Calu3 (cell line): Measurements from ENCODE around the gene VPS4B. TPM values are rescaled to one million over a fixed set of nuclear protein-coding genes. Genes with fewer than 3 reads are reported as not detected.

Source experiments
- BruUV-seq: library from RNA; stranded (reverse); fragments of 400-500 nt; replicated peaks from 2 replicates; lab custom pipeline; 2021; lab: Mats Ljungman, UMichigan
- CTCF ChIA-PET: fragments of 300-600 bp; sonication (Branson Sonifier 250); formaldehyde crosslinking; loops from one replicate; lab custom pipeline; 2022; ENCODE audit warnings: antibody characterized with exemption; lab: Charles Lee
- DNase-seq: peaks from one replicate; pipeline ENCODE4 v3.0.0; 2022
- H3K27ac Mint-ChIP-seq: one replicate; pipeline ENCODE4 v1.8.0; 2022; ENCODE audit warnings: mixed read lengths; ENCODE audit not compliant: unreplicated experiment
- H3K27me3 Mint-ChIP-seq: one replicate; pipeline ENCODE4 v1.8.0; 2022; ENCODE audit warnings: mixed read lengths; ENCODE audit not compliant: unreplicated experiment
- H3K36me3 Mint-ChIP-seq: one replicate; pipeline ENCODE4 v1.8.0; 2022; ENCODE audit warnings: mild to moderate bottlenecking, moderate library complexity, mixed read lengths; ENCODE audit not compliant: insufficient read depth, unreplicated experiment
- H3K4me1 Mint-ChIP-seq: one replicate; pipeline ENCODE4 v1.8.0; 2022; ENCODE audit warnings: mild to moderate bottlenecking, low read depth, mixed read lengths; ENCODE audit not compliant: unreplicated experiment
- H3K4me3 Mint-ChIP-seq: one replicate; pipeline ENCODE4 v1.8.0; 2022; ENCODE audit warnings: mild to moderate bottlenecking, low read depth, moderate library complexity, mixed read lengths; ENCODE audit not compliant: unreplicated experiment
- H3K9me3 Mint-ChIP-seq: one replicate; pipeline ENCODE4 v1.8.0; 2022; ENCODE audit warnings: low read depth, mixed read lengths; ENCODE audit not compliant: unreplicated experiment
- intact Hi-C: fragments of 100-400 bp; cut with micrococcal nuclease; formaldehyde crosslinking; loops from one replicate; pipeline ENCODE4 v1.10.0; 2022; ENCODE audit not compliant: unreplicated experiment
- total RNA-seq: library from RNA; stranded (reverse); gene quantifications from 2 replicates; pipeline ENCODE4 v1.2.3, GENCODE V29; 2022
- TF ChIP-seq, protein P1 (sequence below): fragments of 200-600 bp; IDR thresholded peaks from one replicate; pipeline ENCODE4 v1.8.0; 2022; ENCODE audit warnings: antibody characterized with exemption; ENCODE audit not compliant: unreplicated experiment

VPS4B gene
- total RNA-seq, 1 experiment from 2014 or later: 83.3 TPM

DNA sequence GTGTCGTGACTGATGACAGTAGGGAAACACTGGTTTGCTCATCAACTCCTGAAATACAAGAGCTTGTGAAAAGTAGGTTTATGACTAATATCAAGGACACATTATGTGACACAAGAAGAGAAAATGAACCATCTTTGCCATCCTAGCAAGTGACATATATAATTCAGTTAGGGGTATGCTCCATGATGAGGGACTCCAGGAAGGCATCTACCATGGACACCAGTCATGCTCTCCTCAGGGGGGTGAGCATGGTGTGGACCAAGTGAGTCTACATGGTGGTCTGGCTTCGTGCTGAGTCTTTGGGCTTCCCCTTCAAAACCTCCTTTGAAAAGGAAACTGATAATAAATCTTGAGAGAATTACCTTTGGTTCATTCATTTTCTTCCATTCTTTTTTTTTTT lies 42.8 kb upstream of the VPS4B start:
- DNase-seq: no peak
- CTCF ChIA-PET: no interaction called here
- Mint-ChIP-seq H3K9me3 (no peaks in the 10 kb centered on the region), H3K36me3 (no peaks in the 10 kb centered on the region), H3K27ac (no peak overlapping the region), H3K4me3 (no peak overlapping the region), H3K4me1 (peaks cover 9% of the 10 kb centered on the region), H3K27me3 (no peaks in the 10 kb centered on the region)
- intact Hi-C loops: no loop called here
- BruUV-seq: no TSS peak
- TF ChIP-seq, protein P1, sequence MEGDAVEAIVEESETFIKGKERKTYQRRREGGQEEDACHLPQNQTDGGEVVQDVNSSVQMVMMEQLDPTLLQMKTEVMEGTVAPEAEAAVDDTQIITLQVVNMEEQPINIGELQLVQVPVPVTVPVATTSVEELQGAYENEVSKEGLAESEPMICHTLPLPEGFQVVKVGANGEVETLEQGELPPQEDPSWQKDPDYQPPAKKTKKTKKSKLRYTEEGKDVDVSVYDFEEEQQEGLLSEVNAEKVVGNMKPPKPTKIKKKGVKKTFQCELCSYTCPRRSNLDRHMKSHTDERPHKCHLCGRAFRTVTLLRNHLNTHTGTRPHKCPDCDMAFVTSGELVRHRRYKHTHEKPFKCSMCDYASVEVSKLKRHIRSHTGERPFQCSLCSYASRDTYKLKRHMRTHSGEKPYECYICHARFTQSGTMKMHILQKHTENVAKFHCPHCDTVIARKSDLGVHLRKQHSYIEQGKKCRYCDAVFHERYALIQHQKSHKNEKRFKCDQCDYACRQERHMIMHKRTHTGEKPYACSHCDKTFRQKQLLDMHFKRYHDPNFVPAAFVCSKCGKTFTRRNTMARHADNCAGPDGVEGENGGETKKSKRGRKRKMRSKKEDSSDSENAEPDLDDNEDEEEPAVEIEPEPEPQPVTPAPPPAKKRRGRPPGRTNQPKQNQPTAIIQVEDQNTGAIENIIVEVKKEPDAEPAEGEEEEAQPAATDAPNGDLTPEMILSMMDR: no peak

DNA sequence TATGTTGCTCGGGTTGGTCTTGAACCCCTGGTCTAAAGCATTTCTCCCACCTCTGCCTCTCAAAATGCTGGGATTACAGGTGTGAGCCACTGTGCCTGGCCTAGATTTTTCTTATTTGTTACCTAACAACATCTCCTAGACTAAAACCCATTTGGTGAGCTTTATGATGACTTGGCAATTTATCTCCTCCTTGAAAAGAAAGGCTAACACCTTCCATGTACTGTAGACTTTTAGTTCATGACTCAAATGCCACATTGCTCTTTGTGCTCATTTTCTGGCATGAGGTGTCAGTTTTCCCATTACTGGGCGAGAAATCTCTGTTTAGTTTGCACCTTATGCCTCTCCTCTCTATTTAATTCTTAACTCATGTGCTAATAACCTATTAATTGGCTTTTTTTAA lies 42.2 kb upstream of the VPS4B start:
- BruUV-seq: no TSS peak
- DNase-seq: no peak
- no peak overlapping the region for H3K27ac Mint-ChIP-seq
- CTCF ChIA-PET: no interaction called here
- no peaks in the 10 kb centered on the region for H3K9me3 Mint-ChIP-seq
- no peaks in the 10 kb centered on the region for H3K36me3 Mint-ChIP-seq
- no peak overlapping the region for H3K4me3 Mint-ChIP-seq
- H3K27me3 Mint-ChIP-seq: no peaks in the 10 kb centered on the region
- intact Hi-C loops: no loop called here
- TF ChIP-seq, protein P1: no peak
- peaks cover 9% of the 10 kb centered on the region for H3K4me1 Mint-ChIP-seq

- CTCF ChIA-PET: no interaction called here
- Mint-ChIP-seq H3K36me3 (no peaks in the 10 kb centered on the region), H3K4me3 (no peak overlapping the region), H3K27me3 (no peaks in the 10 kb centered on the region), H3K27ac (no peak overlapping the region), H3K4me1 (no peaks in the 10 kb centered on the region), H3K9me3 (no peaks in the 10 kb centered on the region)
- intact Hi-C loops: no loop called here
- no TSS peak for BruUV-seq
- TF ChIP-seq, protein P1: no peak
- no peak for DNase-seq
These were observed 38.1 kb upstream of the VPS4B start for GRCh38 chr18:63460414-63460813.

DNA sequence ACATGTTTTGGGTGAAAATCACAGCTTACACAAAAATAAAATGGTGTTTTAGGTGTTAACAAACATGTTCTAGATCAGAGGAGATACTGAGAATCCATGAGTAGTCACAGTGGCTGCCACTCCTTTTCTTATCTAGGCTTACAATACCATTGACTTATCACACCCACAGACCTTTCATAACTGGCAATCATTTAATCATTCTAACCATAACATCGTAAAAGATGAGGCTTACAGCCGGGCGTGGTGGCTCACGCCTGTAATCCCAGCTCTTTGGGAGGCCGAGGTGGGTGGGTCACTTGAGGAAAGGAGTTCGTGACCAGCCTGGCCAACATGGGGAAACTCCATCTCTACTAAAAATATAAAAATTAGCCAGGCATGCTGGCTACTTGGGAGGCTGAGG lies 35.7 kb upstream of the VPS4B start:
- Mint-ChIP-seq H3K4me3 (no peak overlapping the region), H3K36me3 (no peaks in the 10 kb centered on the region), H3K4me1 (peaks cover 24% of the 10 kb centered on the region), H3K9me3 (no peaks in the 10 kb centered on the region), H3K27me3 (no peaks in the 10 kb centered on the region), H3K27ac (no peak overlapping the region)
- TF ChIP-seq, protein P1: no peak
- DNase-seq: no peak
- intact Hi-C loops: no loop called here
- no TSS peak for BruUV-seq
- CTCF ChIA-PET: interaction anchor here (0.6 to 1.1 kb wide), 2 partner anchors 20 to 692 kb away, joined by 3 read pairs; no protein-coding TSS in a partner anchor
